Ovary (tissue), 9 donors: ENCODE measurements around the gene ZNF532. TPM values are rescaled to one million over a fixed set of nuclear protein-coding genes. Genes with fewer than 3 reads are reported as not detected.
"Not testable (repeated sequence)": the region's sequence is repeated elsewhere in the genome, so short reads cannot be mapped to it uniquely, and the experiment has no call there.

Experiments used
- DNase-seq, 5 donors: peaks; one replicate each; pipeline ENCODE4 v3.0.0-alpha.2; 2019 to 2020
- H3K27ac ChIP-seq, 2 donors: fragments of 200-600 bp; one replicate each; pipeline versions ENCODE4 v1.5.1 to v1.8.0; 2019 to 2022
- H3K27me3 ChIP-seq: fragments of 200-600 bp; one replicate; pipeline ENCODE4 v1.8.0; 2022
- H3K36me3 ChIP-seq: fragments of 200-600 bp; sonication (generic); one replicate; pipeline ENCODE4 v1.5.1; 2019
- H3K4me1 ChIP-seq: one replicate; pipeline ENCODE4 v1.8.1; 2013; ENCODE audit warnings: mild to moderate bottlenecking, moderate library complexity; ENCODE audit not compliant: insufficient read depth
- H3K4me3 ChIP-seq: fragments of 200-600 bp; sonication (generic); one replicate; pipeline ENCODE4 v1.5.1; 2017
- H3K9me3 ChIP-seq, 2 donors: fragments of 200-600 bp in 1 of 2; sonication (generic) in 1 of 2; one replicate each; pipeline versions ENCODE4 v1.5.1 to v1.8.1; 2013 to 2019; ENCODE audit warnings: mild to moderate bottlenecking in 1 of 2, moderate library complexity in 1 of 2
- EP300 ChIP-seq: sonication (generic); formaldehyde crosslinking; IDR thresholded peaks from one replicate; pipeline ENCODE4 v1.6.1; 2017; ENCODE audit warnings: antibody characterized with exemption
- POLR2A ChIP-seq: fragments of 450-650 bp; IDR thresholded peaks from one replicate; pipeline ENCODE4 v1.6.1; 2017; ENCODE audit warnings: antibody characterized with exemption, mild to moderate bottlenecking, moderate library complexity
- WGBS, 3 donors: extraction: QIAGEN DNeasy Blood & Tissue Kit in 1 of 3; methylation state at CpG; one replicate each; pipeline versions ENCODE4 v1.1.5 to v1.1.7; 2013 to 2017; 5-methylcytosine and 5-hydroxymethylcytosine counted together
- intact Hi-C, 4 donors: fragments of 100-400 bp; cut with DNase I; formaldehyde crosslinking; loops; one replicate each; pipeline versions ENCODE4 v1.11.0 to v1.15.1; 2022 to 2023
- polyA plus RNA-seq, 2 donors: library from polyadenylated mRNA; stranded (reverse); fragments of 200-250 nt in 1 of 2; fragments of 350-450 nt in 1 of 2; fragmentation: Illumina TruSeq in 1 of 2; extraction: RNeasy Lipid Tissue Mini Kit (QIAGEN cat#74804) in 1 of 2; gene quantifications; one replicate each; pipeline ENCODE4 v1.2.3, GENCODE V29; 2013 to 2014
- total RNA-seq, 7 donors: library from RNA; depleted of rRNA in 2 of 7; stranded (reverse); fragments of >200 nt in 2 of 7; fragmentation: NEBNext Ultra II Directional in 3 of 7; extraction: Animal tissue kit (Norgen Biotek cat#: 25700) in 3 of 7; gene quantifications; one replicate each; pipeline versions ENCODE4 v1.1.0 to v1.2.4, GENCODE V29; 2016 to 2023
- TF ChIP-seq, protein P1 (sequence below), 3 donors: fragments of 450-650 bp in 2 of 3; fragments of 200-600 bp in 1 of 3; IDR thresholded peaks; one replicate each; pipeline versions ENCODE4 v1.5.1 to v1.8.0; 2016 to 2022; ENCODE audit warnings: antibody characterized with exemption in 3 of 3, mild to moderate bottlenecking in 1 of 3
- donor health status: DM: no; HTN: no; CAD: no; lungs with moderate emphysema.
- donor health status: DM: no; HTN: no; CAD: no.
- donor health status: Bipolar disorder and iron deficiency.
- donor health status: DM: yes; HTN: yes; CAD: no.
- donor health status: DM: no; HTN: no; CAD: no.
- donor health status: DM: yes; HTN: yes; CAD: no.

Gene ZNF532
- total and polyA plus RNA-seq, 9 donors: 40.5 to 162 (median 101) TPM

DNA sequence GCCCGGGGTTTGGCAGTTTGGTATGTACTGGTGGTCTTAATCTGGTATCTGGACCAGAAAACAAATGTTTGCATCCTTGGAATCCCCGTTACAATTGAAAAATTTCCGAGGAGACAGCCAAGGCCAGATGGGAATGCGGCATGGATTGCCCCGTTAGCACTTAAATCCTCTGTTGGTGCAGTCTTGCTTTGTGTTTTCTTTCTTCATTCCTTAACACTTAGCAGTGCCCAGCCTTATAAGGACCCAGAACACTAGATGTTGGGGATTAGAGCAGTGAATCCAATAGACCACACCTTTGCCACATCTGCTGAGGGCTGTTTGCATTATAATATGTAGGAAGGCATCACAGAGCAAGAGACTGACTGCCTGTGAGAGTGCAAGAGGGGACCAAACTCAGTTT lies 12.8 kb upstream of the ZNF532 start:
- Histone ChIP-seq H3K36me3 (no peaks in the 10 kb centered on the region), H3K27ac (no peak overlapping the region), H3K27me3 (no peaks in the 10 kb centered on the region), H3K9me3 (no peaks in the 10 kb centered on the region), H3K4me3 (no peak overlapping the region), H3K4me1 (peaks cover 2% of the 10 kb centered on the region)
- TF ChIP-seq EP300: no peak
- TF ChIP-seq POLR2A: no peak
- TF ChIP-seq, protein P1, sequence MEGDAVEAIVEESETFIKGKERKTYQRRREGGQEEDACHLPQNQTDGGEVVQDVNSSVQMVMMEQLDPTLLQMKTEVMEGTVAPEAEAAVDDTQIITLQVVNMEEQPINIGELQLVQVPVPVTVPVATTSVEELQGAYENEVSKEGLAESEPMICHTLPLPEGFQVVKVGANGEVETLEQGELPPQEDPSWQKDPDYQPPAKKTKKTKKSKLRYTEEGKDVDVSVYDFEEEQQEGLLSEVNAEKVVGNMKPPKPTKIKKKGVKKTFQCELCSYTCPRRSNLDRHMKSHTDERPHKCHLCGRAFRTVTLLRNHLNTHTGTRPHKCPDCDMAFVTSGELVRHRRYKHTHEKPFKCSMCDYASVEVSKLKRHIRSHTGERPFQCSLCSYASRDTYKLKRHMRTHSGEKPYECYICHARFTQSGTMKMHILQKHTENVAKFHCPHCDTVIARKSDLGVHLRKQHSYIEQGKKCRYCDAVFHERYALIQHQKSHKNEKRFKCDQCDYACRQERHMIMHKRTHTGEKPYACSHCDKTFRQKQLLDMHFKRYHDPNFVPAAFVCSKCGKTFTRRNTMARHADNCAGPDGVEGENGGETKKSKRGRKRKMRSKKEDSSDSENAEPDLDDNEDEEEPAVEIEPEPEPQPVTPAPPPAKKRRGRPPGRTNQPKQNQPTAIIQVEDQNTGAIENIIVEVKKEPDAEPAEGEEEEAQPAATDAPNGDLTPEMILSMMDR (IDR thresholded peaks at IDR 0.05): no peak
- intact Hi-C loops: no loop called here
- DNase-seq: no peak
- 30 to 53% (median 39%) methylated on average over 5 of the region's 5 CpGs for WGBS, 3 donors

DNA sequence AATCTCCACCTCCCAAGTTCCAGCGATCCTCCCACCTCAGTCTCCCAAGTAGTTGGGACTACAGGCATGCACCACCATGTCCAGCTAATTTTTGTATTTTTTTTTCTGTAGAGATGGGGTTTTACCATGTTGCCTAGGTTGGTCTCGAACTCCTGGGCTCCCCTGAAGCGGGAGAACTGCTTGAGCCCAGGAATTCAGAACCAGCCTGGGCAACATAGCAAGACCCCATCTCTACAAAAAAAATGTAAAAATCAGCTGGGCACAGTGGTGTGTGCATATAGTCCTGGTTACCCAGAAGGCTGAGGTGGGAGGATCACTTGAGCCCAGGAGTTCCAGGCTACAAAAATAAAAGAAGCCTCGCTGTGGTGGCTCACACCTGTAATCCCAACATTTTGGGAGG lies 12.0 kb upstream of the ZNF532 start:
- H3K4me3 ChIP-seq: no peak overlapping the region
- TF ChIP-seq, protein P1 (IDR thresholded peaks at IDR 0.05): no peak
- TF ChIP-seq EP300 (no peak), POLR2A (no peak)
- H3K27ac ChIP-seq: no peak overlapping the region
- intact Hi-C loops: no loop called here
- no peaks in the 10 kb centered on the region for H3K4me1 ChIP-seq
- WGBS, 3 donors: 89 to 97% (median 97%) methylated on average over 4 of the region's 4 CpGs
- no peaks in the 10 kb centered on the region for H3K36me3 ChIP-seq
- H3K27me3 ChIP-seq: no peaks in the 10 kb centered on the region
- DNase-seq: no peak
- no peaks in the 10 kb centered on the region for H3K9me3 ChIP-seq

DNA sequence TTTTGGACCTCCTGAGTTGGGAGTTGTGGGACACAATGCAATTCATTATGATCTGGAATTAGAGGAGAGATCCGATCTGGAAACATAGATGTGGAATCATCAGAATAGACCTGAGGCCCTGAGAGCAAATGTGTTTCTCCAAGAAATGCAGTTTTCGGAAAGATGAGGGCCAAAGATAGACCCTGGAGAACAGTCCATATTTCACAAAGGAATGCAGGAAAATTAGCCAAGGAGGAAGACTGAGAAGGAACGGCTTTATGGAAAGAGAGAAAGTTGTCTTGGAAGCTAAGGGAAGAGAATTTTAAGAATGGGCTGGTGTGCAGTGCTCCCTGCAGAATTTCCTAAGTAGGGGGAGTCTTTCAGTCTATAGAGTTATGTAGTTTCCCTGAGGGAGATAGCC lies 11.1 kb upstream of the ZNF532 start:
- DNase-seq: no peak
- no peak overlapping the region for H3K4me3 ChIP-seq
- peaks cover 3% of the 10 kb centered on the region for H3K4me1 ChIP-seq
- no peaks in the 10 kb centered on the region for H3K27me3 ChIP-seq
- no peaks in the 10 kb centered on the region for H3K9me3 ChIP-seq
- no peak for TF ChIP-seq POLR2A
- no peak for TF ChIP-seq EP300
- TF ChIP-seq, protein P1 (IDR thresholded peaks at IDR 0.05): no peak
- intact Hi-C loops: no loop called here
- H3K36me3 ChIP-seq: no peaks in the 10 kb centered on the region
- H3K27ac ChIP-seq: no peak overlapping the region
- WGBS, 3 donors: 73 to 84% (median 84%) methylated on average over 3 of the region's 3 CpGs

DNA sequence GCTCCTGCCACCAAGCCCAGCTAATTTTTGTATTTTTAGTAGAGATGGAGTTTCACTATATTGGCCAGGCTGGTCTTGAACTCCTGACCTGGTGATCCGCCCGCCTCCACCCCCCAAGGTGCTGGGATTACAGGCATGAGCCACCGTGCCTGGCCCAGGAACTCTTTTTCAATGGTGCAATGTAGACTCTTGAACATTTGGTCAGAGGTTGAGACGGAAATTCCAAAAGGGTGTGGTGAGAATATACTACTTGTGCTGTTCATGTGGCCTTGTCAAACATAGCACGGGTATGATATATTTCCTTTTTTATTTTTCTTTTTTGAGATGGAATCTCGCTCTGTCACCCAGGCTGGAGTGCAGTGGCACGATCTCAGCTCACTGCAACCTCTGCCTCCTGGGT lies 9.2 kb upstream of the ZNF532 start:
- 89 to 94% (median 90%) methylated on average over 7 of the region's 7 CpGs for WGBS, 3 donors

DNA sequence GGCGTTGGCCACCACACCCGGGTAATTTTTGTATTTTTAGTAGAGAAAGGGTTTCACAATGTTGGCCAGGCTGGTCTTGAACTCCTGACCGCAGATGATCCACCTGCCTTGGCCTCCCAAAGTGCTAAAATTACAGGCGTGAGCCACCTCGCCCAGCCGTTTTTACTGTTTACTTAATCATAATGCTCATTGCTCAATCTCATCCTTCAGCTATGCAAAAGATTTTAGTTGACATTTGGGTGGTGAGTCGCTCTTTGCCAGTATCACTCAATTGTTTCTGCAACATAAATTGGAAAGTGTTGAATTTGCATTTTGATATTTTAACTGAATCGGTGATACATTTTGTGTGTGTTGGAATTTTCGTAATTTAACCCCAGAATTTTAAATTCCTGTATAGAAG lies 7.8 kb upstream of the ZNF532 start:
- intact Hi-C loops: no loop called here
- H3K36me3 ChIP-seq: no peaks in the 10 kb centered on the region

More for the DNA sequence above, 9.2 kb upstream of the ZNF532 start:
- intact Hi-C loops, H3K27ac ChIP-seq, H3K27me3 ChIP-seq, H3K9me3 ChIP-seq, H3K4me3 ChIP-seq, DNase-seq, H3K36me3 ChIP-seq: not testable (repeated sequence)
- H3K4me1 ChIP-seq: peaks cover 14% of the 10 kb centered on the region

More for the DNA sequence above, 7.8 kb upstream of the ZNF532 start:
- 83 to 86% (median 83%) methylated on average over 9 of the region's 9 CpGs for WGBS, 3 donors
- no peaks in the 10 kb centered on the region for H3K27me3 ChIP-seq
- H3K4me1 ChIP-seq: peaks cover 18% of the 10 kb centered on the region
- TF ChIP-seq POLR2A: no peak
- TF ChIP-seq EP300: no peak
- TF ChIP-seq, protein P1 (IDR thresholded peaks at IDR 0.05): no peak
- no peak overlapping the region for H3K27ac ChIP-seq
- no peak overlapping the region for H3K4me3 ChIP-seq
- no peak for DNase-seq
- H3K9me3 ChIP-seq: no peaks in the 10 kb centered on the region
